NCI-H524 treated with DMSO at 0.1 percent for 48 hours (cell line): ENCODE measurements around the gene EVC.
"Not testable (repeated sequence)": the region's sequence is repeated elsewhere in the genome, so short reads cannot be mapped to it uniquely, and the experiment has no call there.

ENCODE experiments used
- DNase-seq: peaks from one replicate; lab custom pipeline; 2025; lab: John Stamatoyannopoulos, UW

EVC gene

DNA sequence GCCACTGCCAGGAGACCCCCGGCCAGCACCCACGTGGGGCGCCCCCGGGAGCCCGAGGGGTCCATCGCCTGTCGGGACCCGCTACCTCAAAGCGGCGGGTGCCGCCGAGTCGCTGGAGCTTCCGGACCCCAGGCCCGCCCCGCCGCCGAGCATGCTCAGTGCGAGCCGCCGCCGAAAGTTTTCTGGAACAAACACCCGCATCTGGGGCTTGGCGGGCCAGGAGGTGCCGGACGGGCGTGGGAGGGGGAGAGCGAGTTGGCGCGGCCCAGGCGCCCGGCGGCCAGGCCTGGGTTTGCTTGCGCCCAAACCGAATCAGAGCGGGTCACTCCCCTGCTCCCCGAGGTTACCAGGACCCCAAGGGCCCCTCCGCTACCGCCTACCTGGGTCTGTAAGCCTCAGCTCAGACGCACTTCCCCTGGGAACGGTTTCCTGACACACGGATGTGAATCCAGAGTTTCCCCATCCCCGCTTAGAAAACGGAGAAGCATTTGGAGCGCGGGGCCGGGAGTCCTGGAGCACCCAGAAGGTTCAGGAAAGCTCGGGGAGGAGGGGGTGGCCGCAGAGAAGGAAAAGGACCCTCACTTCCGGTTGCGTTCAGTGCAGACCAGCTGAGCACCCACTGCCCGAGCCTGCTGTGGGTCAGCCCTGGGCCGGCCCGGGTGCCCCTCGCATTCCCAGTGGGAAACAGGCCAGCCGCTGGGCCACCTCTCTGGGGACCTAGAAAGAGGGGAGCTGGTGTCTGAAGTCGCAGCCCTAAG is 2.4 kb upstream of the EVC start, which contains the start of gene EVC2:
EVC2 (minus strand) TSS at position 111 of the 758 bp plus-strand sequence; CDS start at position 65, 46 bp downstream.
- no peak for DNase-seq

DNA sequence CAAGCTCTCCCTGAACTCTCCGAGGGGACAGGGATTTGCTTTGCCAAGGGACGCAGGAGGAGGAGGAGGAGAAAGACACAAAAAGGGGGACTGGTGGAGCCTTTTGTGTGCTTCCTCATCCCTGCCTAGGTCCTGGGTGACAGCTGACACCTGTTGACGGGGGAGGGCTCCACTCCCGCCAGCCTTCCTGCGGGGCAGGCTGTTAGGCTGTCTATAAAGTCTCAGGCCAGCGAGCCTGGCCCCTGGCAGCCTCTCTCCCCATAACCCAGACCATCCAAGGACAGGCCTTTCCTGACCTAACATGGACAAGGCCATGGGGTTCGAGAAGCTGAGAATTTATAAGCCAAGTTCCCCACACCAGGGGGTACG is 1.8 kb upstream of the EVC start:
- DNase-seq, result no peak

DNA sequence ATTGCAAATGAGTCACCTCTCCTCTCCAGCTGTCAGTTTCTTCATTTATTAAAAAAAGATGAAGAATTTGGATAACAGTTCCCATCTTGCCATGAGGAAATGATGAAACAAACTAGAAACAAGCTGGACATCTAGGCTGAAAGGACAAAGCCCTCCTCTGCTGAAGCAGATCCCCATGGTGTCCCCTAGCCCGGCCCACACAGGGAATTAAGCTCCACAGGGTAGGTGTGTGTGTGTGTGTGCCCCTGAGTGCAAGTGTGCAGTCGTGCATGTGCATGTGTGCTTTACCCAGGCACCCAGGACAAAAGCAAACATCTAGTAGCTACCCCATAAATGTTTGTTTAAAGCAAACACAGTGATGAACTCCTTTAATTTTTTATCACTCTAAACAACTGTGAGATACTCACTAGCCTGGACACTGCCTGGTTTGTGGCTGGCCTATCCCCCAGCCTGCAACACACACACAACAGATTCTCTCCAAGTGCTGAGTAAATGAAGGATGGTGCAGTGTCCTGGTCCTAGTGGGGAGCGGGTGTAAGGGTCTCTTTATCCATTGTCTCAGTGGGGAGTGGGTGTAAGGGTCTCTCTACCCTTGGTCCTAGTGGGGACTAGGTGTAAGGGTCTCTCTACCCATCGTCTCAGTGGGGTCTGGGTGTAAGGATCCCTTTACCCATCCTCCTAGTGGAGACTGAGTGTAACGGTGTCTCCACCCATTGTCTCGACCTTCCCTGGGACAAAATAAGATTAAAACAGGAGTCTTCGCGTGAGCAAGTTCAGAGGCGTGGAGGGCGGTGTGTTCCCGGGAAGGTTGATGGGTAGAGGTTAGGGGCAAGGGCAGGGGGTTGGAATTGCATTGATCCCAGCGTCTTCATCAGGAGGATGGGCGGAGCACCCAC is 688 bp upstream of the EVC start:
- no peak for DNase-seq

DNA sequence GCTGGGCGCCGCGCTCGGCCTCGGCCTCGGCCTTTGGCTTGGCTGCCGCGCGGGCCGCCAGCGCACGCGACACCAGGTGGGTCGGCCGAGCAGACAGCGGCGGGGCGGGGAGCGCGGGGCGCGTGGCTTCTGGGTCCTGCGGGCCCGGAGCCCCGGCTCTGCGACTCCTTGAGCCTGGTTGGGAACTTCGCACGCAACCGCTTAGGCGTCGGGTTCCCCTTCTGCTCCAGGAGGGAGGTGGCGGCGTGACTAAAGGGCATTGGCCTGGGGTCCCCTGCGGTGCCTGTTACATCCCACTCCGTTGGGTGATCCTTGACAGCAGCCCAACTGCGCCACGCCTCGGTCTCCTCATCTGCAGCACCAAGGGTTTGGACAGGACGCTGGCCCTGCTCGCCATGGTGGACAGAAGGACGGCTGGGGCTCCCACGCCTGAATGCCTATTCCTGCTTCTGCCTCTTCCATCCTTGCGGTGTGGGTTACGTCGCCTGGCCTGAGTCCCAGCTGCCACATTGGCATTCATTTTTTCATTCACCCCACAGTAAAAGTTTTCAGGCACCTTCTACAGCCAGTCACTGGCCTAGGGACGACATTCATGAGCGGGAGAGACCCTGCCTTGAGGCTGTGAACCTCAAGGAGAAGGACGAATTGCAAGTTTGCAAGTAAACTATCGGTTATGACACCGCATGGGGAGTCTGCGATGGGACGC is 631 bp downstream of the EVC start:
- no peak for DNase-seq

DNA sequence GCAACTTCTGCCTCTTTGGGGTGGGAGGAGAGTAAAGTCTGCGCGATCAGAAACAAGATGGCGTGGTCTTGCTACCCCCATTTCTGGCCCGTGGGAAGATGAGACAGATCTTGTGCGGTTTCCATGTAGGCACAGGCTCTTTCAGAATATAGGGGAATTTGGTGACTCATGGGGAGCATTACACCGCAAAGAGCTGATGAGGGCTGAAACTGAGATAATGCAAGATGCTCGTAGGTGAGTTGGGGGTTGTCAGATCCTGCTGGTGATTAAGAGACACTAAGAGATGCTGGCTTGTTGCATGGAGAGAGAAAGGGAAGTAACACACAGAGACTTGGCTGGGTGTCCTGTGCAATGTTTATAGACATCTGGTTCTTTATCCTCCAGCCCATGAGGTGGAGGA is 1.5 kb downstream of the EVC start:
- DNase-seq, result no peak

DNA sequence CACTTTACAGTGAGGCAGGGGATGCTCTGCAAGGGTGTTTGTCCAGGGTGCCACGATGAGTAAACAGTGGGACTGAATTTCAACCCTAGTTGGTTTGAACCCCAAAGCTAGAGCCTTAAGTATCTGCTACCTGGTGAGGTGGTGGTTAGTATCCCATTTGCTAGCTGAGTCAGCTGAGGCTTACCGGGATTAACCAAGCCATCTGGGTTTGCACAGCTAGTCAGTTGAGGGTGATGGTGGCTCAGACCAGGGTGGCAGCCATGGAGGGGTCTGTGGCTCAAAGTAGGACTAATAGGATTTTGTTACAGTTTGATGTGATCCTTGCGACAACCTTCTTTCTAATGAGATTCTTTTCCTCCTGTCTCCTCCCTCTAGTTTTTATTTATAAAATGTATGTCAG is 1.9 kb downstream of the EVC start:
- no peak for DNase-seq

DNA sequence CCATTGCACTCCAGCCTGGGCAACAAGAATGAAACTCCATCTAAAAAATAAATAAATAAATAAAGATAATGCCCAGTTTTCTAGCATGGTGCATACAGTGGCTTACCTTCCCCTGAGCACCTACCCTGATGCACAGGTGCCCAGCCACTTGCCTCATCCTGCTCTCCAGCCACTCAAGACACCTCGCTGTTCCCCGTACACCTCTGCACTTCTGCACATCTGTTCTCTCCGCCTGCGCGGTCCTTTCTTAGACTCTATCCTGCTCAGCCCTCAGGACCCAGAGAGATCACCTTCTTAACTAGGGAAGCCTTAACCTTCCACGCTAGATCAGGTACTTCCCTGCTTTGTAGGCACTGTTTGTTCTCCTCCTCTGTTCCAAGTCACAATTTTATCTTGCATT is 2.9 kb downstream of the EVC start:
- DNase-seq, result no peak

DNA sequence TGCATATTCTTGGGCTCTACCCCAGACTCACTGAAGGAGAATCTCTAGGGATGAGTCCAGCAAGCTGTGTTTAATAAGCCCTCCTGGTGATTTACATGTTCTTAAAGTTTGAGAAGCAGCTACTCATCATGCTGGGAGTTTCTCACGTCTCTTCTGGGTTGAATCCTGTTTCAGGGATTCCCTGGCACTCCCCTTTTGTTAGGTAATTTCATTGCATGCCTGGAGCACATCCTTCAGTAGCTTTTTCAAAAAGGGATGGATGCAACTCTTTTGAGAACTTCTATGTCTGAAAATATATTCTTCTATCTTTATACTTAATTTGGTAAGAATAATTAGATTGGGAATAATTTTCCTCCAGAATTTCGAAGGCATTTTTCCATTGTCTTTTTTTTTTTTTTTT is 4.4 kb downstream of the EVC start:
- DNase-seq, result no peak

DNA sequence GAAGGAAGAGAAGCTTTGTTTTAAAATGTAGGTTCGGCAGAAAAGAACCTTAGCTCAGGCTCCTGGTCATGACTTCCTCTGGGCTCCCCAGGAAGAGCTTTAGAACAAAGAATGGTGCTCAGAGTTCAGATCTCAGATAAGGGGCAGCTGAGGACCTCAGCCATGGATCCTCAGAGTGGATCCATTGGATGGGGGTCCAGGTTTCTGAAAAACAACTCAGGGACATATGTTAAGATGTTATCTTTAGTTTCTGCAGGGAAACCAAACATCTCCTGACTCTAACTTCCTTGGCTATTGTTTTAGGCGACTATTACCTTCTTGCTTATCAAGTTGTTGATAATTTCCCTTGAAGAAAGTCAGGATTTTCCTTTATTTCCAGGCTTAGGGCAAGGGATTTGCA is 5.4 kb downstream of the EVC start:
- DNase-seq, result no peak

DNA sequence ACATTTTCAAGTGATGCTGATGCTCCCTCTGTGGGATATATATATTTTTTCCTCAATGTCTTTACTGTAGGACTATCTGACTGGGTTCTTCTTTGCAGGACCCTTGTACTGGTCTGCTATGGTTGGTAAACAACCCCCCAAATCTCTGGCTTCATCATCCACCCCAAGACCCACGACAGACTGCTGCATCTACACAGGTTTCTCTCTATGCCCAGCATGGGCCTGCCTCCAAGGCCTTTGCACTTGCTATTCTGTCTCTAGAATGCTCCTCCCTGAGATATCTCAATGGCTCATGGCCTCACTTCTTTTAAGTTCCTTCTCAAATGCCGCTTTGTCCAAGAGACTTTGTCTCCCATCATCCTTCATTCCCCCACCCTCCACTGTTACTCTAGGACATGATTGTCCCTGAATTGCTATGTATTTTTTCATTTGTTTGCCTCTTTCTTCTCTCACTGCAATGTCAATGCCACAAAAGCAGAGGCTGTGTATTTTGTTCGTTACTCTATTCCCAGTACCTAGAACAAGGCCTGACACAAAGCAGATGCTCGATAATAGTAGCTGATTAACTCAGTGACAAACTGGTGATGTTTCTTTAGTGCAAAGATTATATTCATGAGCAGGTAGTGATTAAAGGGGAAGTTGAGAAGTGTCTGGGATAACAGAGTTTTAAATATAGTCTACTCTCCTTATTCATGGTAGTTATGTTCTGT is 6.6 kb downstream of the EVC start:
- no peak for DNase-seq

DNA sequence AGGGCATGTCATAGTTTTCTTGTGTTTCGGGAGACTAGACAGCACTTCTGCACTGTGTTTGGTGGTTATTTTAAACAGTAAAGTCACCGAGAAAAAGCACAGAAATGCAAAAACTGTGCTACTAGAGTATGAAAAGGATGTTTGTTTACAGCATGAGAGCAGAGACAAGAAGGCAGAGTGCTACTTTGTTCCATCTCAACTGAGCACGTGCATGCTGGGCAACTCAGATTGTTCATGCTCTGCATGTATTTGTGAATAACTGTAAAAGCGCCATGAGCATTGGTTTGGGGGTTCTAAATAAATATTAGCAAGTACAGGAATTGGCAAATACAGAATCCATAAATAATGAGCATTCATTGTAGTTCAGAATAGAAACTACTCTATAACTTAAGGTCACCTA is 7.4 kb downstream of the EVC start:
- no peak for DNase-seq

DNA sequence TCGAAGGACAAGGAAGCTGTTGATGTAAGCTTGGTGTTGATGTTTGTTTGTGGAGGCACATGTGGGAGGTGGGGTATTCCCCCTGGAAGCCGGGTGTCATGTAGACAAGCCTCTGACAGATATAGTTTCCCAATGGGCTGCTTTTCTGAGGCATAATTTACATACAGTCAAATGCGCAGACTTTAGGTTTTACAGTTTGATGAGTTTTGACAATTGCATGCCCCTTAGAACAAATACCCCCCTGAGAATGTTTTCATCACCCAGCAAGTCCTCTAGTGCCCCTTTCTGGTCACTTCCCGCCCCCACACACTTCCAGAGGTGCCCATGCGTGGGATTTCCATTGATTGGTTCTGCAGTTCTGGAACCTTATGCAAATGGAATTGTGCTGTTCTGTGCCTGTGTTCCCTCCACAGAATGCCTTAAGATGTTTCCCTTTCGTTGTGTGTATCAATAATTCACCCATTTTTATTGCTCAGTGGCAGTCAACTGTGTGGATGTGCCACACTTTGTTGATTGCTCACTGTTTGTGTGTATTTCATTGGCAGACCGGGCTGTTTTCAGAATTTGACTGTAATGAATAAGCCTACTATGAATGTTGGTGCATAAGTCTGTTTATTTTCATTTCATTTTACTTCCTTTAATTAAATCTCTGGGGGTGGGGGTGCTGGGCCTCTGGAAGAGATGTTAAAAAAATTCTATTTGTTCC is 8.5 kb downstream of the EVC start:
- no peak for DNase-seq

DNA sequence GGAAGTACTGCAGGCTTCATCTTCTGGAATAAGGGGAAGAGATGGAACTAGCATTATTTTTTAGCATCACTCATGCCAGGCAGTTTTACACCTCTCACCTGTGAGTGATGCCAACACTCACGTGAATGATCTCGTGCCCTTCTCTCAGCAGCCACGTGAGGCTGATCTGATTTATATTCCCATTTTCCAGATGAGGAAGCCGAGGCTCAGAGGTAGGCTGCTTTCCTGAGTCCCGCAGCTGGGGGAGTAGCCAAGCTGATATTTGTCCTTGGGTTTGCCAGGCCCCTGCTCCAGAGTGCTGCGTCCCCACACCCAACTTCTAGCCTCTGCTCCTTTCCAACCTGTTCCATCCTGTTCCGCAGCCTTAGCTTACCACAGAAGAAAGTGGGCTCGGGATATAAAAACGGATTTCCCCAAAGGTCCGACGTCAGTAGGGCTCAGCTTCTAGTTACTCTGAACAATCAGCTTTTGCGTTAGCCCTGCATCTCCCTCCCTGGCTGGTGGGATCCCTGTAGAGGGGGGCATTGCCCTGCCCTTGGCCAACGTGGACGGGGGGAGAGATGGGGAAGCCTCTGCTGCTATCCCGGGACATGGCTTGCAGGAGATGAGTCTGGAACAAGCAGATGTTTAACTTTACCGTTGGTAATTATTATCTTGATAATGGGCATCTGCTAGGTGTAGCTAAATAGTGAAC is 9.3 kb downstream of the EVC start:
- DNase-seq, result no peak

DNA sequence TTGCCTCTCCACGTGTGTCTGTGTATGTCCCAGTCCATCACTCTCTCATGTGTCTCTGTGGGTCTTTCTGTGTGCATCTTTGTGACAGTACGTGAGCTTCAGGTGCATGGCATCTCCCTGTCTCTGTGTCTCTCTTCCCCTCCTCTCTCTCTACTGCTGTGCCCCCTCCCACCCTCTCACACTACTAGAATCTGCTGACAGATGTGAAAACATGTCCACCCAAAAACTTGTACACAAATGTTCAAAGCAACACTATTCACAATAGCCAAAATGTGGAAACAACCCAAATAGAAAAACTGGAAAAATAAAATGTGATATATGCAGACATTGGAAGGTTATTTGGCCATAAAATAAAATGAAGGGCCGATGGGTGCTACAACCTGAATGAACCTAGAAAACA is 10.0 kb downstream of the EVC start:
- DNase-seq, result no peak

DNA sequence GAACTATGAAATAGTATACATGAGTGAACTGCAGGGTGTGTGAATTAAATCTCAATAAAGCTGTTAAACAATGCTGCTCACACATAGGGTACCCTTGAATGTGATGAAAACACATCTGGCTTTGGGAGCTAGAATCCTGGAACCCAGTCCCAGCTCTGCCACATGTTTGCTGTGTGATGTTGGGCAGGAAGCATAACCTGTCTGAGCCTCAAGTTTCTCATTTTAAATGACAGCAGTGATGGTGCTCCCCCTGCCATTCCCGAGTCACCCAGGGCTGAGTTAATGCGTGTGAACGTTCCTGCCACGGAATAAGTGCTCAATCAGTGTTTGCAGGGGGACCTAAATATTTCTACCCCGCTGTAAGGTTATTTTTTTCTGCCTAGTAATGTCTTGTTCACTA is 10.9 kb downstream of the EVC start:
- no peak for DNase-seq

DNA sequence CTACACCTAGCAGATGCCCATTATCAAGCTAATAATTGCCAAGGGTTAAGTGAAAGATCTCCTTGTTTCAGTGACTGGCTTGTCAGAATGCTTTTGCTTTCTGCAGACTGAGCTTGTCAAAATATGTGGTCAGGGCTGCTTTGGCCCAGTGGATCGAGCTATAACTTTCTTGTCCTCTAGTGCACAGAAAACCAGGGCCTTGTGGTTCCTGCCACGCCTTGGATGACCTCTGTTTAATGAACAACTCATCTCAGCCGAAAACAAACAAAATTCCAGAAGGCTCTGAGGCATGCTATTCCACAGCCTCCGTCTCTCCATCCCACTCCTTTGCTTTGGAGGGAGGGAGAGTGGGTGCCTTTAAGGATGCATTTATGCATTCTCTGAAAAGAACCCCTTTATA is 11.3 kb downstream of the EVC start:
- no peak for DNase-seq

DNA sequence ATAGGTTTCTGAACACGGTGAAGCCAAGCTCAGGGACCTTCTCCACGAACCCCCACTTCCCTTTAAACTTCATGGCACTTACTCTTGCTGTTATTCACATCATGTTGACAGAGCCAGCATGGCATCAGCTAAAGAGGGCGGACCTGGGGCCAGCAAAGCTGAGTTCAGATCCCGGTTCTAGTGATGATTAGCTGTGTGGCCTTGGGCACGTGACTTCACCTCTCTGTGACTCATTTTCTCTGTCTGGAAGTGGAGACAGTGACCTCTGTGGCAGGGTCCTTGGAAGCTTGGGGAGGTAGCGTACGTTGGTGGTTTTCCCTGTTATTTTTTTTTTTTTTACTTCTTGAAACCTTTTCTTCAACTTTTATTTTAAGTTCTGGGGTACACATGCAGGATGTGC is 13.4 kb downstream of the EVC start:
- DNase-seq, result no peak

DNA sequence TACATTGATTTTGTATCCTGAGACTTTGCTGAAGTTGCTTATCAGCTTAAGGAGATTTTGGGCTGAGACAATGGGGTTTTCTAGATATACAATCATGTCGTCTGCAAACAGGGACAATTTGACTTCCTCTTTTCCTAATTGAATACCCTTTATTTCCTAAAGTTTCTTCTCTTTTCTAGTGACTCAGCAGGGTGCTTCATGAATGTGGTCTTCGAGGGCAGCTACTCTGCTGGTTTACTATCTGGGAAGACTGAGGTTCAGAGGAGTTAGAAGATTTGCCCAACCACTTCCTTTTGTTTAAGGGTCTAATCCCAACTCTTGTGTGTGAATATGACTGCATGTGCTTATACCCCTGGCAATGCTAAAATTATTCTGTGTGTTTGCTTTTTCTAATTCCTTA is 17.4 kb downstream of the EVC start:
- DNase-seq, result not testable (repeated sequence)

DNA sequence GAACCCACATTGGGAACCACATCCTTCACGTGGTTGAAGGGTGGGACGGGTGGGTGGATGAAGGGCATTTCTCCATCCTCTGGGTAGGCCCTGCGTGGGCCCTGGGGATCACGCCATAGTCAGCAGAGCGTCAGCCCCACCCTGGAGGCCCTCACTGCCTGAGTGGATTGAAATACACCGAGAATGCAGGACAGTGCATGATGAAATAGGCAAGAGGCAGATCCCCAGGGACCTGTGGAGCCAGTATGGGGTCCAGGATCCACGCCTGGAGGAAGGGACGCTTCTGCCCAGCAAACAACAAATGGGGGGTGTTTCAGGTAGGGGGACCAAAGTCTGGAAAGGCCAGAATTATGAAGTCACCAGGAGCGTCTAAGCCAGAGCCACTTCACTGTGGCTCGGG is 19.4 kb downstream of the EVC start:
- no peak for DNase-seq

DNA sequence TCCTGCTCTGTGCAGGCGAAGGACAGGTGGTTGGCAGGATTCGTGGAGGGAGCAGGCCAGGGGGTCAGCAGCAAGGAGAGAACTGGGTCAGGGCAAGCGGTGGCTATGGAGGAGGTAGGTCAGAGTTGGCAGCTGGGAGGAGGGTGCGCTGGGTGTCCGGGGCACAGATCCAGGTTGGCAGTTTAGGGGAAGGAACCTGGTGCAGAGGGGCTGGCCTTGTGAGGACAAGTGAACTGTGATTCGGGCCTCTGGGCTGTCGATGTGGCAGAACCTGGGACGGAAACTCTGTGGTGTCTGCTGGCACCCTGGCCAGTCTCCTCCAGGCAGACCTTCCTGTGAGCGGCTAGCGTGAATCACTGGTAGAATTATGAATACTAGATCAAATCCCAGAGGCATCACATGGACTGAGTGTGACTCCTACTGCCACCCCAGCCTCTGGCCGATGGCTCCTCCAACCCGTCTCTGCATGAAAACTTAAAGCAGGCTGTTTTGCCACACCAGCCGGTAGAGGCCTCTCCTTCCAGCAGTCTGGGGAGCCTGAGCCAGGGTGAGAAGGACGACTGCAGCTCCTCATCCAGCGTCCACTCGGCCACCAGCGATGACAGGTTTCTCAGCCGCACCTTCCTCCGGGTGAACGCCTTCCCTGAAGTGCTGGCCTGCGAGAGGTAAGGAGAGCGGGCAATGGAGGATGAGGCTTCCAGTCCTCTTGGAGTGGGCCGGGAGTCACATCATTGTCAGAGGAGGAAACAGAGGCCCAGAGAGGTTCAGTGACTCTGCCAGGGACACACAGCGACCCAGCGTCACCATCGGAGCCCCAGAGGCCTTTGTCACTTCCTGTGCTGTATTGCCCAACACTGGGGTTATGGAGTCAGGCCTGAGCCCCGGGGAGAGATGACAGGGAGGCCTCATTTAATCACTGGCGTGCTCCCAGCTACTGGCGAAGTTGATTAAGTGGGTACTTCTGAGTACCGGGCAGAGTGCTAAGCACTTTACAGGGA is 20.3 kb downstream of the EVC start:
- DNase-seq, result no peak
